Smooth muscle cell (in vitro differentiated cells): ENCODE measurements around the gene THADA. TPM values are rescaled to one million over a fixed set of nuclear protein-coding genes. Genes with fewer than 3 reads are reported as not detected.

ENCODE experiments used
- DNase-seq: peaks from one replicate; lab custom pipeline; 2025; ENCODE audit not compliant: unreplicated experiment; lab: John Stamatoyannopoulos, UW
- H2AFZ ChIP-seq: fragments of 200-600 bp; sonication (generic); 2 replicates; pipeline ENCODE4 v1.6.0; 2016; ENCODE audit warnings: antibody characterized with exemption, low read depth, mild to moderate bottlenecking
- H3F3A ChIP-seq: fragments of 200-600 bp; sonication (generic); 2 replicates; pipeline ENCODE4 v1.6.0; 2017; ENCODE audit warnings: antibody characterized with exemption, low read depth
- H3K27ac ChIP-seq: fragments of 200-600 bp; sonication (generic); 2 replicates; pipeline ENCODE4 v1.5.1; 2016; ENCODE audit warnings: low read depth, mild to moderate bottlenecking
- H3K27me3 ChIP-seq: fragments of 200-600 bp; sonication (generic); 2 replicates; pipeline ENCODE4 v1.6.1; 2016; ENCODE audit warnings: low read depth, mild to moderate bottlenecking
- H3K36me3 ChIP-seq: fragments of 200-600 bp; sonication (generic); 2 replicates; pipeline ENCODE4 v1.5.1; 2016; ENCODE audit warnings: low read depth
- H3K4me1 ChIP-seq: fragments of 200-600 bp; sonication (generic); 2 replicates; pipeline ENCODE4 v1.5.1; 2016; ENCODE audit warnings: low read depth
- H3K4me2 ChIP-seq: fragments of 200-600 bp; sonication (generic); 2 replicates; pipeline ENCODE4 v1.6.0; 2016; ENCODE audit warnings: mild to moderate bottlenecking
- H3K4me3 ChIP-seq: fragments of 200-600 bp; sonication (generic); 2 replicates; pipeline ENCODE4 v1.5.1; 2016; ENCODE audit warnings: mild to moderate bottlenecking
- H3K79me2 ChIP-seq: fragments of 200-600 bp; sonication (generic); 2 replicates; pipeline ENCODE4 v1.6.0; 2016; ENCODE audit warnings: low read depth, mild to moderate bottlenecking
- H3K9ac ChIP-seq: fragments of 200-600 bp; sonication (generic); 2 replicates; pipeline ENCODE4 v1.6.0; 2016; ENCODE audit warnings: low read depth
- H3K9me3 ChIP-seq: fragments of 200-600 bp; sonication (generic); replicated peaks from 2 replicates; pipeline ENCODE4 v1.5.1; 2016; ENCODE audit warnings: low read depth
- H4K20me1 ChIP-seq: fragments of 200-600 bp; sonication (generic); 2 replicates; pipeline ENCODE4 v1.6.0; 2016; ENCODE audit warnings: low read depth
- CTCF ChIP-seq: fragments of 200-600 bp; sonication (generic); IDR thresholded peaks from 2 replicates; pipeline ENCODE4 v1.5.1; 2017; ENCODE audit warnings: borderline replicate concordance, mild to moderate bottlenecking, antibody characterized with exemption; ENCODE audit not compliant: insufficient read depth, poor library complexity, severe bottlenecking
- WGBS: methylation state at CpG from one replicate; pipeline ENCODE4 v1.1.7; 2016; ENCODE audit warnings: low lambda C conversion rate; 5-methylcytosine and 5-hydroxymethylcytosine counted together
- polyA plus RNA-seq: library from polyadenylated mRNA; unstranded; fragments of >200 nt; fragmentation: Nextera tagmentation; extraction: Ambion mirVana; gene quantifications from 2 replicates; pipeline ENCODE4 v1.2.1, GENCODE V29; 2016
- total RNA-seq: library from RNA; depleted of rRNA; stranded (reverse); fragments of >200 nt; gene quantifications from 2 replicates; pipeline ENCODE4 v1.2.3, GENCODE V29; 2014

Gene THADA
- total and polyA plus RNA-seq, 2 experiments from 2014 or later = 11.3 to 20.9 TPM

GRCh38 chr2:43225788-43226557 lies 369.9 kb downstream of the THADA start:
- 3% methylated on average over 61 of the region's 80 CpGs for WGBS
- H3K4me1 ChIP-seq = peaks cover 37% of the 10 kb centered on the region
- H3K27me3 ChIP-seq = no peaks in the 10 kb centered on the region
- peak overlapping the region; percentile 89 for H3K4me3 ChIP-seq
- peaks cover 25% of the 10 kb centered on the region for H3F3A ChIP-seq
- H3K36me3 ChIP-seq = no peaks in the 10 kb centered on the region
- H2AFZ ChIP-seq = peak overlapping the region; percentile 47
- no peak for TF ChIP-seq CTCF
- peak overlapping the region; percentile 94 for H3K9ac ChIP-seq
- H4K20me1 ChIP-seq = peaks cover 25% of the 10 kb centered on the region
- peak overlapping the region; percentile 96 for H3K27ac ChIP-seq
- no peaks in the 10 kb centered on the region for H3K9me3 ChIP-seq
- peaks cover 36% of the 10 kb centered on the region for H3K79me2 ChIP-seq
- DNase-seq = no peak
- H3K4me2 ChIP-seq = peak overlapping the region; percentile 97

- Histone ChIP-seq H3K4me1 (peaks cover 45% of the 10 kb centered on the region), H3K27ac (peak overlapping the region; percentile 96), H3K79me2 (peaks cover 36% of the 10 kb centered on the region), H4K20me1 (peaks cover 25% of the 10 kb centered on the region), H3K9me3 (no peaks in the 10 kb centered on the region), H3K9ac (peak overlapping the region; percentile 94), H3K4me3 (peak overlapping the region; percentile 89), H3K36me3 (no peaks in the 10 kb centered on the region), H3F3A (peaks cover 32% of the 10 kb centered on the region), H2AFZ (no peak overlapping the region), H3K4me2 (peak overlapping the region; percentile 97), H3K27me3 (no peaks in the 10 kb centered on the region)
- no peak for TF ChIP-seq CTCF
- 5% methylated on average over 73 of the region's 74 CpGs for WGBS
- DNase-seq = no peak
Measured at GRCh38 chr2:43225093-43225787, 370.6 kb downstream of the THADA start.

GRCh38 chr2:43224571-43225092 lies 371.2 kb downstream of the THADA start:
- no peaks in the 10 kb centered on the region for H3K27me3 ChIP-seq
- no peak for DNase-seq
- H4K20me1 ChIP-seq = peaks cover 25% of the 10 kb centered on the region
- no peak overlapping the region for H2AFZ ChIP-seq
- H3K36me3 ChIP-seq = no peaks in the 10 kb centered on the region
- TF ChIP-seq CTCF = no peak
- H3K4me3 ChIP-seq = peak overlapping the region; percentile 89
- no peak overlapping the region for H3K9ac ChIP-seq
- H3K4me2 ChIP-seq = peak overlapping the region; percentile 97
- 4% methylated on average over 52 of the region's 74 CpGs for WGBS
- H3K79me2 ChIP-seq = peaks cover 36% of the 10 kb centered on the region
- H3K27ac ChIP-seq = peak overlapping the region; percentile 90
- peaks cover 51% of the 10 kb centered on the region for H3K4me1 ChIP-seq
- H3K9me3 ChIP-seq = no peaks in the 10 kb centered on the region
- peaks cover 33% of the 10 kb centered on the region for H3F3A ChIP-seq
